GM12874 (cell line): ENCODE results near the gene DCLK1.

Source experiments
- CTCF ChIP-seq: IDR thresholded peaks from 2 replicates; pipeline ENCODE4 v1.5.1; 2011; ENCODE audit warnings: low read depth, mild to moderate bottlenecking, control low read depth, low read length, moderate library complexity; ENCODE audit not compliant: insufficient read depth

The DCLK1 gene

GRCh38 chr13:35722458-35723052 is 408.6 kb downstream of the DCLK1 start:
- no peak for TF ChIP-seq CTCF

GRCh38 chr13:35720690-35721554 is 410.3 kb downstream of the DCLK1 start:
- TF ChIP-seq CTCF, result peak; percentile 92

GRCh38 chr13:35720290-35720689 is 410.9 kb downstream of the DCLK1 start:
- TF ChIP-seq CTCF, result no peak
